Measurements from ENCODE around the gene RBMS3. TPM values are rescaled to one million over a fixed set of nuclear protein-coding genes. Genes with fewer than 3 reads are reported as not detected.

The RBMS3 gene
- total and polyA plus RNA-seq, 2 of the 13 experiments (the other 11 are each of a cell fraction or from before 2014, with no cell fraction given), result not detected

GRCh38 chr3:29751647-29752314, 470.9 kb downstream of the RBMS3 start:
- 8% methylated on average over 9 of the region's 9 CpGs for WGBS (ENCODE audit: low lambda C conversion rate)
- Histone ChIP-seq H2AFZ (ENCODE audit: low read length) (no peak overlapping the region), H3K27ac (ENCODE audit: extremely low read length, insufficient read depth, low read length) (no peak overlapping the region), H3K9me3 (ENCODE audit: low read length) (no peaks in the 10 kb centered on the region), H3K9ac (ENCODE audit: insufficient read depth, low read depth, low read length) (no peak overlapping the region), H3K79me2 (ENCODE audit: insufficient read depth, low read length) (no peaks in the 10 kb centered on the region), H3K4me2 (ENCODE audit: low read depth, low read length) (no peak overlapping the region), H3K27me3 (ENCODE audit: control insufficient read depth in 1 of 2, insufficient read depth in 2 of 2, low read length in 2 of 2) (no peaks in the 10 kb centered on the region), H3K4me1 (ENCODE audit: insufficient read depth, low read length) (no peaks in the 10 kb centered on the region), H4K20me1 (ENCODE audit: insufficient read depth, low read length) (no peaks in the 10 kb centered on the region), H3K36me3 (replicated peaks in 1 of 2; ENCODE audit: control insufficient read depth in 1 of 2, insufficient read depth in 2 of 2, low read length in 2 of 2) (no peaks in the 10 kb centered on the region), H3K4me3 (replicated peaks in 1 of 3; ENCODE audit: insufficient read depth in 1 of 3, low read depth in 2 of 3, low read length in 3 of 3) (no peak overlapping the region)
- no peak for FAIRE-seq
- no TSS peak for BruUV-seq (replicated peaks)
- in situ Hi-C loops (cut with HindIII; ENCODE audit: extremely low pct_ligation_motif_present, low pct_unique_long_range_greater_than_20kb), result no loop called here
- no peak for DNase-seq (ENCODE audit: low spot score)
- ChIA-PET CTCF (ENCODE audit: low intra/inter-chr PET ratio, low total read pairs) (no interaction called here), POLR2A (no interaction called here)
- intact Hi-C loops (cut with micrococcal nuclease; ENCODE audit: unreplicated experiment), result no loop called here
- TF ChIP-seq CHD4 (IDR thresholded peaks at IDR 0.05; ENCODE audit: borderline replicate concordance, low read length) (no peak), ATM (IDR thresholded peaks at IDR 0.05; ENCODE audit: borderline replicate concordance) (no peak), JARID2 (CRISPR knock-in tag; IDR thresholded peaks at IDR 0.05; ENCODE audit: insufficient replicate concordance) (no peak), POLR2G (IDR thresholded peaks at IDR 0.05; ENCODE audit: low read depth, low read length) (no peak), SOX13 (IDR thresholded peaks at IDR 0.05) (no peak), SOX13 (CRISPR knock-in tag; conservative IDR thresholded peaks at IDR 0.05 in 1 of 2, IDR thresholded peaks at IDR 0.05 in 1 of 2) (no peak), ZNF263 (CRISPR knock-in tag; IDR thresholded peaks at IDR 0.05) (no peak), SP5 (CRISPR knock-in tag; IDR thresholded peaks at IDR 0.05; ENCODE audit: borderline replicate concordance, low read depth) (no peak), JUND (CRISPR knock-in tag; IDR thresholded peaks at IDR 0.05) (no peak), ZNF615 (CRISPR knock-in tag; IDR thresholded peaks at IDR 0.05; ENCODE audit: borderline replicate concordance) (no peak), KLF11 (CRISPR knock-in tag; IDR thresholded peaks at IDR 0.05) (no peak), KDM5B (CRISPR knock-in tag; IDR thresholded peaks at IDR 0.05; ENCODE audit: borderline replicate concordance) (no peak), NFE2 (CRISPR knock-in tag; IDR thresholded peaks at IDR 0.05) (no peak), HNRNPL (IDR thresholded peaks at IDR 0.05; ENCODE audit: low read depth, low read length) (no peak), ZNF562 (CRISPR knock-in tag; IDR thresholded peaks at IDR 0.05; ENCODE audit: borderline replicate concordance) (no peak), ZNF333 (CRISPR knock-in tag; IDR thresholded peaks at IDR 0.05; ENCODE audit: borderline replicate concordance) (no peak), MAX (IDR thresholded peaks at IDR 0.05) (no peak), FOXP1 (IDR thresholded peaks at IDR 0.05) (no peak), FOXP1 (CRISPR knock-in tag; IDR thresholded peaks at IDR 0.05) (no peak), KLF16 (CRISPR knock-in tag; IDR thresholded peaks at IDR 0.05) (no peak)
- TF ChIP-seq, protein P1, sequence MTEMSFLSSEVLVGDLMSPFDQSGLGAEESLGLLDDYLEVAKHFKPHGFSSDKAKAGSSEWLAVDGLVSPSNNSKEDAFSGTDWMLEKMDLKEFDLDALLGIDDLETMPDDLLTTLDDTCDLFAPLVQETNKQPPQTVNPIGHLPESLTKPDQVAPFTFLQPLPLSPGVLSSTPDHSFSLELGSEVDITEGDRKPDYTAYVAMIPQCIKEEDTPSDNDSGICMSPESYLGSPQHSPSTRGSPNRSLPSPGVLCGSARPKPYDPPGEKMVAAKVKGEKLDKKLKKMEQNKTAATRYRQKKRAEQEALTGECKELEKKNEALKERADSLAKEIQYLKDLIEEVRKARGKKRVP (CRISPR knock-in tag; IDR thresholded peaks at IDR 0.05), result no peak
- TF ChIP-seq, protein P2, sequence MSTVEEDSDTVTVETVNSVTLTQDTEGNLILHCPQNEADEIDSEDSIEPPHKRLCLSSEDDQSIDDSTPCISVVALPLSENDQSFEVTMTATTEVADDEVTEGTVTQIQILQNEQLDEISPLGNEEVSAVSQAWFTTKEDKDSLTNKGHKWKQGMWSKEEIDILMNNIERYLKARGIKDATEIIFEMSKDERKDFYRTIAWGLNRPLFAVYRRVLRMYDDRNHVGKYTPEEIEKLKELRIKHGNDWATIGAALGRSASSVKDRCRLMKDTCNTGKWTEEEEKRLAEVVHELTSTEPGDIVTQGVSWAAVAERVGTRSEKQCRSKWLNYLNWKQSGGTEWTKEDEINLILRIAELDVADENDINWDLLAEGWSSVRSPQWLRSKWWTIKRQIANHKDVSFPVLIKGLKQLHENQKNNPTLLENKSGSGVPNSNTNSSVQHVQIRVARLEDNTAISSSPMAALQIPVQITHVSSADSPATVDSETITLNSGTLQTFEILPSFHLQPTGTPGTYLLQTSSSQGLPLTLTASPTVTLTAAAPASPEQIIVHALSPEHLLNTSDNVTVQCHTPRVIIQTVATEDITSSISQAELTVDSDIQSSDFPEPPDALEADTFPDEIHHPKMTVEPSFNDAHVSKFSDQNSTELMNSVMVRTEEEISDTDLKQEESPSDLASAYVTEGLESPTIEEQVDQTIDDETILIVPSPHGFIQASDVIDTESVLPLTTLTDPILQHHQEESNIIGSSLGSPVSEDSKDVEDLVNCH (CRISPR knock-in tag; IDR thresholded peaks at IDR 0.05), result no peak
- no peak; the same call in 2 of the 3 replicates for ATAC-seq
